ENCODE measurements around the gene ERMAP. TPM values are rescaled to one million over a fixed set of nuclear protein-coding genes. Genes with fewer than 3 reads are reported as not detected.

ERMAP gene
- total and polyA plus RNA-seq, 10 of the 15 experiments (the other 5 are each of a cell fraction or from before 2014, with no cell fraction given), result 1.4 to 6.8 (median 4.1) TPM

DNA sequence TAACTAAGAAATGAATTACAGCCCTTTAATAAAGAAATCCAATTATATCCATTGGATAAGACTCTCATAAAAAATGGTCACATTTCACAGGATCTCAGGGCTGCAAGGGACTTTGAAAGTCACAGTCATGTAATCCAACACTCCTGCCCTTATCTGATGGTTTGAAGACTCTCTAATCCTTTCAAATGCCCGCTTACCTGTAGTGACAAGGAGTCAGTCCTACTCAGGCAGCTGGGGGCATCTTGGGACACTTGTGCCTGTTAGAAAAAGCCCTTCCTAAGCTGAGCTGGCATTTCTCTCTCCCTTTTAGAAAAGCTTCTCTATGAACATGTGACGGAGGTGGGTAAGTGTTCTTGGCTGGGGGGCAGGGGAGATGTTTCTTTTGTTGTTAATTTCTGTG lies 18.5 kb downstream of the ERMAP start:
- in situ Hi-C loops (cut with MboI) (no loop called here), intact Hi-C loops (cut with micrococcal nuclease; ENCODE audit: unreplicated experiment) (no loop called here)
- Histone ChIP-seq H3K4me2 (ENCODE audit: control insufficient read depth, insufficient read depth) (no peak overlapping the region), H2AFZ (ENCODE audit: control insufficient read depth, low read depth, low read length) (no peak overlapping the region), H3K9ac (ENCODE audit: control insufficient read depth, insufficient read depth, low read length) (no peak overlapping the region), H3K4me1 (ENCODE audit: control insufficient read depth, insufficient read depth, low read length) (peaks cover 12% of the 10 kb centered on the region), H3K79me2 (ENCODE audit: control insufficient read depth, insufficient read depth, low read length) (no peaks in the 10 kb centered on the region), H4K20me1 (ENCODE audit: control insufficient read depth, insufficient read depth) (no peaks in the 10 kb centered on the region), H3K27me3 (replicated peaks in 1 of 2; ENCODE audit: control insufficient read depth in 2 of 2, insufficient read depth in 2 of 2, low read length in 1 of 2) (no peaks in the 10 kb centered on the region), H3K4me3 (no peak overlapping the region), H3K36me3 (ENCODE audit: control insufficient read depth in 2 of 2, insufficient read depth in 2 of 2, low read length in 1 of 2) (no peaks in the 10 kb centered on the region), H3K9me3 (replicated peaks; ENCODE audit: control insufficient read depth, insufficient read depth, low read length) (no peaks in the 10 kb centered on the region), H3K27ac (ENCODE audit: control insufficient read depth, insufficient read depth) (no peak overlapping the region)
- ChIA-PET CTCF (interaction anchor here (0.6 to 2.8 kb wide), 4 partner anchors 11 to 812 kb away, joined by 3 to 11 read pairs (median 4); partner anchors contain the start of gene ZNF691), SMC1A (ENCODE audit: uncharacterized antibody, unreplicated experiment) (interaction anchor here (0.7 to 1.8 kb wide), 4 partner anchors 9 to 15 kb away, joined by 3 to 5 read pairs (median 4); partner anchors contain the start of gene ZNF691), RAD21 (ENCODE audit: unreplicated experiment) (interaction anchor here (0.9 kb wide), 1 partner anchor 19 kb away, joined by 3 read pairs; the partner anchor contains the start of gene ERMAP), POLR2A (interaction anchor here (1.5 kb wide), 1 partner anchor 11 kb away, joined by 4 read pairs; the partner anchor contains the start of gene ZNF691)
- 100% methylated on average over 2 of the region's 2 CpGs for WGBS (ENCODE audit: insufficient coverage, insufficient replicate concordance, low lambda C conversion rate, missing lambda C conversion rate)
- FAIRE-seq (no peak), DNase-seq (ENCODE audit: low read depth, low spot score) (no peak), ATAC-seq (no peak)
- TF ChIP-seq ZNF274 (IDR thresholded peaks at IDR 0.05; ENCODE audit: insufficient read depth, insufficient read length), result no peak
- no peak for TF ChIP-seq NRF1 (conservative IDR thresholded peaks at IDR 0.05; ENCODE audit: low read depth, low read length)
- no peak for TF ChIP-seq EZH2 (IDR thresholded peaks at IDR 0.05; ENCODE audit: borderline replicate concordance, control insufficient read depth, low read depth, low read length)
- no peak for TF ChIP-seq SMAD1 (IDR thresholded peaks at IDR 0.05; ENCODE audit: low read depth, partially characterized antibody)
- no peak for TF ChIP-seq PKNOX1 (IDR thresholded peaks at IDR 0.05)
- no peak for TF ChIP-seq HDGF (IDR thresholded peaks at IDR 0.05)
- TF ChIP-seq MYC (IDR thresholded peaks at IDR 0.05; ENCODE audit: insufficient read depth, insufficient read length, insufficient replicate concordance, low read length, severe bottlenecking), result no peak
- TF ChIP-seq NBN (IDR thresholded peaks at IDR 0.05), result no peak
- TF ChIP-seq IKZF2 (IDR thresholded peaks at IDR 0.05), result no peak
- TF ChIP-seq BCL11A (IDR thresholded peaks at IDR 0.05; ENCODE audit: low read depth, low read length), result no peak
- TF ChIP-seq ETV6 (conservative IDR thresholded peaks at IDR 0.05 in 1 of 2, IDR thresholded peaks at IDR 0.05 in 1 of 2; ENCODE audit: borderline replicate concordance in 1 of 2, low read depth in 1 of 2), result no peak
- TF ChIP-seq KDM1A (IDR thresholded peaks at IDR 0.05; ENCODE audit: borderline replicate concordance), result no peak
- TF ChIP-seq SIN3A (IDR thresholded peaks at IDR 0.05; ENCODE audit: low read depth, low read length), result no peak
- BruUV-seq (replicated peaks), result no TSS peak
